Measurements from ENCODE around the gene CHCHD6. TPM values are rescaled to one million over a fixed set of nuclear protein-coding genes. Genes with fewer than 3 reads are reported as not detected.

Gene CHCHD6
- polyA plus RNA-seq, 2 donors: 7.0 to 11.9 TPM

GRCh38 chr3:126954141-126954842 lies 250.3 kb downstream of the CHCHD6 start:
- Histone ChIP-seq H3K4me3 (ENCODE audit: low read depth in 1 of 2, low read length in 2 of 2) (no peak overlapping the region), H3K4me1 (ENCODE audit: control insufficient read depth in 2 of 2, insufficient read depth in 2 of 2, low read length in 1 of 2) (peaks cover 0 to 12% of the 10 kb centered on the region in 2 donors), H3K27ac (ENCODE audit: low read depth in 2 of 2, low read length in 1 of 2) (no peak overlapping the region), H3K9me3 (ENCODE audit: control insufficient read depth in 2 of 2, insufficient read depth in 1 of 2, low read depth in 1 of 2, low read length in 1 of 2) (no peaks in the 10 kb centered on the region), H3K36me3 (ENCODE audit: control insufficient read depth in 2 of 2, insufficient read depth in 2 of 2, low read length in 1 of 2) (peaks cover 0 to 3% of the 10 kb centered on the region in 2 donors), H3K27me3 (ENCODE audit: control insufficient read depth in 1 of 2, insufficient read depth in 2 of 2, low read length in 2 of 2) (no peaks in the 10 kb centered on the region)
- 87 to 89% methylated on average over 10 of the region's 10 CpGs for WGBS, 2 donors

GRCh38 chr3:126955004-126955790 lies 251.2 kb downstream of the CHCHD6 start:
- Histone ChIP-seq H3K36me3 (ENCODE audit: control insufficient read depth in 2 of 2, insufficient read depth in 2 of 2, low read length in 1 of 2) (no peaks in the 10 kb centered on the region), H3K9me3 (ENCODE audit: control insufficient read depth in 2 of 2, insufficient read depth in 1 of 2, low read depth in 1 of 2, low read length in 1 of 2) (no peaks in the 10 kb centered on the region), H3K27me3 (ENCODE audit: control insufficient read depth in 1 of 2, insufficient read depth in 2 of 2, low read length in 2 of 2) (no peaks in the 10 kb centered on the region), H3K4me3 (ENCODE audit: low read depth in 1 of 2, low read length in 2 of 2) (no peak overlapping the region), H3K4me1 (ENCODE audit: control insufficient read depth in 2 of 2, insufficient read depth in 2 of 2, low read length in 1 of 2) (peaks cover 0 to 16% of the 10 kb centered on the region in 2 donors), H3K27ac (ENCODE audit: low read depth in 2 of 2, low read length in 1 of 2) (no peak overlapping the region)
- 92 to 95% methylated on average over 15 of the region's 15 CpGs for WGBS, 2 donors

GRCh38 chr3:126956361-126956760 lies 252.3 kb downstream of the CHCHD6 start:
- H3K27ac ChIP-seq (ENCODE audit: low read depth in 2 of 2, low read length in 1 of 2): no peak overlapping the region
- no peak overlapping the region for H3K4me3 ChIP-seq (ENCODE audit: low read depth in 1 of 2, low read length in 2 of 2)
- H3K36me3 ChIP-seq (ENCODE audit: control insufficient read depth in 2 of 2, insufficient read depth in 2 of 2, low read length in 1 of 2): no peaks in the 10 kb centered on the region
- H3K4me1 ChIP-seq (ENCODE audit: control insufficient read depth in 2 of 2, insufficient read depth in 2 of 2, low read length in 1 of 2): peaks cover 0 to 26% of the 10 kb centered on the region in 2 donors
- no peaks in the 10 kb centered on the region for H3K9me3 ChIP-seq (ENCODE audit: control insufficient read depth in 2 of 2, insufficient read depth in 1 of 2, low read depth in 1 of 2, low read length in 1 of 2)
- WGBS, 2 donors: 53 to 56% methylated on average over 8 of the region's 8 CpGs
- H3K27me3 ChIP-seq (ENCODE audit: control insufficient read depth in 1 of 2, insufficient read depth in 2 of 2, low read length in 2 of 2): no peaks in the 10 kb centered on the region

GRCh38 chr3:126956866-126957650 lies 253.0 kb downstream of the CHCHD6 start:
- peaks cover 0 to 33% of the 10 kb centered on the region in 2 donors for H3K4me1 ChIP-seq (ENCODE audit: control insufficient read depth in 2 of 2, insufficient read depth in 2 of 2, low read length in 1 of 2)

GRCh38 chr3:126957776-126958637 lies 254.0 kb downstream of the CHCHD6 start:
- H3K4me3 ChIP-seq (ENCODE audit: low read depth in 1 of 2, low read length in 2 of 2): no peak overlapping the region
- 89 to 93% methylated on average over 14 of the region's 14 CpGs for WGBS, 2 donors
- no peaks in the 10 kb centered on the region for H3K36me3 ChIP-seq (ENCODE audit: control insufficient read depth in 2 of 2, insufficient read depth in 2 of 2, low read length in 1 of 2)
- no peak overlapping the region for H3K27ac ChIP-seq (ENCODE audit: low read depth in 2 of 2, low read length in 1 of 2)
- H3K4me1 ChIP-seq (ENCODE audit: control insufficient read depth in 2 of 2, insufficient read depth in 2 of 2, low read length in 1 of 2): peaks cover 0 to 36% of the 10 kb centered on the region in 2 donors
- H3K9me3 ChIP-seq (ENCODE audit: control insufficient read depth in 2 of 2, insufficient read depth in 1 of 2, low read depth in 1 of 2, low read length in 1 of 2): no peaks in the 10 kb centered on the region
- no peaks in the 10 kb centered on the region for H3K27me3 ChIP-seq (ENCODE audit: control insufficient read depth in 1 of 2, insufficient read depth in 2 of 2, low read length in 2 of 2)

More at GRCh38 chr3:126956866-126957650, 253.0 kb downstream of the CHCHD6 start:
- 53 to 69% methylated on average over 23 of the region's 23 CpGs for WGBS, 2 donors
- Histone ChIP-seq H3K9me3 (ENCODE audit: control insufficient read depth in 2 of 2, insufficient read depth in 1 of 2, low read depth in 1 of 2, low read length in 1 of 2) (no peaks in the 10 kb centered on the region), H3K4me3 (ENCODE audit: low read depth in 1 of 2, low read length in 2 of 2) (no peak overlapping the region), H3K27me3 (ENCODE audit: control insufficient read depth in 1 of 2, insufficient read depth in 2 of 2, low read length in 2 of 2) (no peaks in the 10 kb centered on the region), H3K27ac (ENCODE audit: low read depth in 2 of 2, low read length in 1 of 2) (peak overlapping the region; percentile 37 to 43), H3K36me3 (ENCODE audit: control insufficient read depth in 2 of 2, insufficient read depth in 2 of 2, low read length in 1 of 2) (no peaks in the 10 kb centered on the region)

GRCh38 chr3:126958638-126959085 lies 254.6 kb downstream of the CHCHD6 start:
- Histone ChIP-seq H3K4me3 (ENCODE audit: low read depth in 1 of 2, low read length in 2 of 2) (no peak overlapping the region), H3K9me3 (ENCODE audit: control insufficient read depth in 2 of 2, insufficient read depth in 1 of 2, low read depth in 1 of 2, low read length in 1 of 2) (no peaks in the 10 kb centered on the region), H3K27ac (ENCODE audit: low read depth in 2 of 2, low read length in 1 of 2) (no peak overlapping the region), H3K4me1 (ENCODE audit: control insufficient read depth in 2 of 2, insufficient read depth in 2 of 2, low read length in 1 of 2) (peaks cover 0 to 36% of the 10 kb centered on the region in 2 donors), H3K36me3 (ENCODE audit: control insufficient read depth in 2 of 2, insufficient read depth in 2 of 2, low read length in 1 of 2) (no peaks in the 10 kb centered on the region), H3K27me3 (ENCODE audit: control insufficient read depth in 1 of 2, insufficient read depth in 2 of 2, low read length in 2 of 2) (no peaks in the 10 kb centered on the region)
- 86 to 91% methylated on average over 10 of the region's 10 CpGs for WGBS, 2 donors

- no peak overlapping the region for H3K27ac ChIP-seq (ENCODE audit: low read depth in 2 of 2, low read length in 1 of 2)
- H3K4me3 ChIP-seq (ENCODE audit: low read depth in 1 of 2, low read length in 2 of 2): no peak overlapping the region
- WGBS, 2 donors: 83 to 84% methylated on average over 10 of the region's 10 CpGs
- peaks cover 0 to 36% of the 10 kb centered on the region in 2 donors for H3K4me1 ChIP-seq (ENCODE audit: control insufficient read depth in 2 of 2, insufficient read depth in 2 of 2, low read length in 1 of 2)
- no peaks in the 10 kb centered on the region for H3K9me3 ChIP-seq (ENCODE audit: control insufficient read depth in 2 of 2, insufficient read depth in 1 of 2, low read depth in 1 of 2, low read length in 1 of 2)
- no peaks in the 10 kb centered on the region for H3K36me3 ChIP-seq (ENCODE audit: control insufficient read depth in 2 of 2, insufficient read depth in 2 of 2, low read length in 1 of 2)
- H3K27me3 ChIP-seq (ENCODE audit: control insufficient read depth in 1 of 2, insufficient read depth in 2 of 2, low read length in 2 of 2): no peaks in the 10 kb centered on the region
Observed at GRCh38 chr3:126959136-126959920, 255.3 kb downstream of the CHCHD6 start.

GRCh38 chr3:126959921-126960603 lies 256.0 kb downstream of the CHCHD6 start:
- peaks cover 0 to 36% of the 10 kb centered on the region in 2 donors for H3K4me1 ChIP-seq (ENCODE audit: control insufficient read depth in 2 of 2, insufficient read depth in 2 of 2, low read length in 1 of 2)
- WGBS, 2 donors: 56 to 67% methylated on average over 17 of the region's 17 CpGs
- H3K27me3 ChIP-seq (ENCODE audit: control insufficient read depth in 1 of 2, insufficient read depth in 2 of 2, low read length in 2 of 2): no peaks in the 10 kb centered on the region
- H3K27ac ChIP-seq (ENCODE audit: low read depth in 2 of 2, low read length in 1 of 2): peak overlapping the region; percentile 60 to 84
- no peaks in the 10 kb centered on the region for H3K36me3 ChIP-seq (ENCODE audit: control insufficient read depth in 2 of 2, insufficient read depth in 2 of 2, low read length in 1 of 2)
- no peak overlapping the region for H3K4me3 ChIP-seq (ENCODE audit: low read depth in 1 of 2, low read length in 2 of 2)
- H3K9me3 ChIP-seq (ENCODE audit: control insufficient read depth in 2 of 2, insufficient read depth in 1 of 2, low read depth in 1 of 2, low read length in 1 of 2): no peaks in the 10 kb centered on the region
